H1 (cell line): ENCODE results near the gene NTN5. TPM values are rescaled to one million over a fixed set of nuclear protein-coding genes. Genes with fewer than 3 reads are reported as not detected.

Experiments used
- BACH1 ChIP-seq: IDR thresholded peaks from 2 replicates; pipeline ENCODE4 v1.6.1; 2012; ENCODE audit warnings: low read length, improper control_type of control experiment
- BCL11A ChIP-seq, 2 experiments: IDR thresholded peaks; one replicate each; pipeline ENCODE4 v1.6.1; 2011; ENCODE audit warnings: low read depth in 2 of 2, low read length in 2 of 2, mild to moderate bottlenecking in 2 of 2
- GTF2F1 ChIP-seq: IDR thresholded peaks from 2 replicates; pipeline ENCODE4 v1.6.1; 2012; ENCODE audit warnings: low read depth, low read length, improper control_type of control experiment, borderline replicate concordance
- KDM5A ChIP-seq: fragments of 200-600 bp; IDR thresholded peaks from 2 replicates; pipeline ENCODE4 v1.7.1; 2012; ENCODE audit warnings: mild to moderate bottlenecking, low read length, inconsistent platforms, mixed read lengths
- RAD21 ChIP-seq, 2 experiments: IDR thresholded peaks in 1 of 2; conservative IDR thresholded peaks in 1 of 2; 2 replicates each; pipeline ENCODE4 v1.6.1; 2011; ENCODE audit warnings: low read depth in 2 of 2, low read length in 2 of 2, improper control_type of control experiment in 1 of 2, inconsistent platforms in 1 of 2, mild to moderate bottlenecking in 1 of 2, moderate library complexity in 1 of 2
- RXRA ChIP-seq: IDR thresholded peaks from 2 replicates; pipeline ENCODE4 v1.6.1; 2011; ENCODE audit warnings: low read depth, mild to moderate bottlenecking, low read length, moderate library complexity; ENCODE audit not compliant: insufficient read depth
- SAP30 ChIP-seq: fragments of 300-600 bp; sonication (generic); IDR thresholded peaks from 2 replicates; pipeline ENCODE4 v1.7.1; 2012; ENCODE audit warnings: low read length, moderate library complexity, mild to moderate bottlenecking, inconsistent platforms; ENCODE audit not compliant: insufficient read depth, insufficient replicate concordance
- SRF ChIP-seq: IDR thresholded peaks from 2 replicates; pipeline ENCODE4 v1.6.1; 2011; ENCODE audit warnings: mild to moderate bottlenecking, low read depth, low read length, moderate library complexity
- TBP ChIP-seq: IDR thresholded peaks from 2 replicates; pipeline ENCODE4 v1.6.1; 2011; ENCODE audit warnings: low read depth, low read length, improper control_type of control experiment
- polyA plus RNA-seq, 7 experiments: library from polyadenylated mRNA; depleted of rRNA in 3 of 7; stranded (reverse) in 5 of 7; unstranded in 2 of 7; fragments of >200 nt in 5 of 7; fragments of 200-250 nt in 2 of 7; gene quantifications; 1 replicate in 5 of 7; 2 replicates in 1 of 7; 4 replicates in 1 of 7; pipeline versions ENCODE4 v1.2.1 to v1.2.3, GENCODE V29; 2011 to 2013; ENCODE audit warnings: missing spikeins in 2 of 7, mixed read lengths in 2 of 7
- total RNA-seq: library from RNA; stranded (reverse); fragmentation: NEBNext Ultra II Directional; extraction: Animal tissue kit (Norgen Biotek cat#: 25700); gene quantifications from 2 replicates; pipeline ENCODE4 v1.2.1, GENCODE V29; 2021
- TF ChIP-seq, protein P1 (sequence below): fragments of 300-600 bp; sonication (generic); IDR thresholded peaks from 2 replicates; pipeline ENCODE4 v1.7.1; 2012; ENCODE audit warnings: low read length, moderate library complexity, mild to moderate bottlenecking, inconsistent platforms; ENCODE audit not compliant: insufficient replicate concordance

NTN5 gene
- total and polyA plus RNA-seq, 2 of the 8 experiments (the other 6 are each of a cell fraction or from before 2014, with no cell fraction given), result 0.47 to 0.85 TPM

DNA sequence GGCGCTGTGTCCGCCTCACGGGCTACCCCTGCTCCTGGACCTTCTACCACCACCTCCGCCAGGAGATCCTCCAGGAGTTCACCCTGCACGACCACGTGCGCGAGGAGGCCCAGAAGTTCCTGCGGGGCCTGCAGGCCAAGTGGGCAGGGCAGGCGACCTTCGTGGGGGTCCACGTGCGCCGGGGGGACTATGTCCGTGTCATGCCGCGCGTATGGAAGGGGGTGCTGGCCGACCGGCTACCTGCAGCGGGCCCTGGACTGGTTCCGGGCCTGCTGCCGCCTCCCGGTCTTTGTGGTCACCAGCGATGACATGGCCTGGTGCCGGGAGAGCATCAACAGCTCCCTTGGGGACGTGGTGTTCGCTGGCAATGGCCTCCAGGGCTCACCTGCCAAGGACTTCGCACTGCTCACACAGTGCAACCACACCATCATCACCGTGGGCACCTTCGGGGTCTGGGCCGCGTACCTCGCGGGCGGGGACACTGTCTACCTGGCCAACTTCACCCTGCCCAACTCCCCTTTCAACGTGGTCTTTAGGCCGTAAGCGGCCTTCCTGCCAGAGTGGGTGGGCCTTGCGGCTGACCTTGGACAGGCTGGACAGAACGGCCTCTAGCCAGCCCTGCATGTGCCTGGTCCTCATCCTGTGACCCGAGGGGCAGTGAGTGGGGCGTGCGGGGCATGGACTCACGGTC, 7.8 kb upstream of the NTN5 start (continued):
- TF ChIP-seq, protein P1, sequence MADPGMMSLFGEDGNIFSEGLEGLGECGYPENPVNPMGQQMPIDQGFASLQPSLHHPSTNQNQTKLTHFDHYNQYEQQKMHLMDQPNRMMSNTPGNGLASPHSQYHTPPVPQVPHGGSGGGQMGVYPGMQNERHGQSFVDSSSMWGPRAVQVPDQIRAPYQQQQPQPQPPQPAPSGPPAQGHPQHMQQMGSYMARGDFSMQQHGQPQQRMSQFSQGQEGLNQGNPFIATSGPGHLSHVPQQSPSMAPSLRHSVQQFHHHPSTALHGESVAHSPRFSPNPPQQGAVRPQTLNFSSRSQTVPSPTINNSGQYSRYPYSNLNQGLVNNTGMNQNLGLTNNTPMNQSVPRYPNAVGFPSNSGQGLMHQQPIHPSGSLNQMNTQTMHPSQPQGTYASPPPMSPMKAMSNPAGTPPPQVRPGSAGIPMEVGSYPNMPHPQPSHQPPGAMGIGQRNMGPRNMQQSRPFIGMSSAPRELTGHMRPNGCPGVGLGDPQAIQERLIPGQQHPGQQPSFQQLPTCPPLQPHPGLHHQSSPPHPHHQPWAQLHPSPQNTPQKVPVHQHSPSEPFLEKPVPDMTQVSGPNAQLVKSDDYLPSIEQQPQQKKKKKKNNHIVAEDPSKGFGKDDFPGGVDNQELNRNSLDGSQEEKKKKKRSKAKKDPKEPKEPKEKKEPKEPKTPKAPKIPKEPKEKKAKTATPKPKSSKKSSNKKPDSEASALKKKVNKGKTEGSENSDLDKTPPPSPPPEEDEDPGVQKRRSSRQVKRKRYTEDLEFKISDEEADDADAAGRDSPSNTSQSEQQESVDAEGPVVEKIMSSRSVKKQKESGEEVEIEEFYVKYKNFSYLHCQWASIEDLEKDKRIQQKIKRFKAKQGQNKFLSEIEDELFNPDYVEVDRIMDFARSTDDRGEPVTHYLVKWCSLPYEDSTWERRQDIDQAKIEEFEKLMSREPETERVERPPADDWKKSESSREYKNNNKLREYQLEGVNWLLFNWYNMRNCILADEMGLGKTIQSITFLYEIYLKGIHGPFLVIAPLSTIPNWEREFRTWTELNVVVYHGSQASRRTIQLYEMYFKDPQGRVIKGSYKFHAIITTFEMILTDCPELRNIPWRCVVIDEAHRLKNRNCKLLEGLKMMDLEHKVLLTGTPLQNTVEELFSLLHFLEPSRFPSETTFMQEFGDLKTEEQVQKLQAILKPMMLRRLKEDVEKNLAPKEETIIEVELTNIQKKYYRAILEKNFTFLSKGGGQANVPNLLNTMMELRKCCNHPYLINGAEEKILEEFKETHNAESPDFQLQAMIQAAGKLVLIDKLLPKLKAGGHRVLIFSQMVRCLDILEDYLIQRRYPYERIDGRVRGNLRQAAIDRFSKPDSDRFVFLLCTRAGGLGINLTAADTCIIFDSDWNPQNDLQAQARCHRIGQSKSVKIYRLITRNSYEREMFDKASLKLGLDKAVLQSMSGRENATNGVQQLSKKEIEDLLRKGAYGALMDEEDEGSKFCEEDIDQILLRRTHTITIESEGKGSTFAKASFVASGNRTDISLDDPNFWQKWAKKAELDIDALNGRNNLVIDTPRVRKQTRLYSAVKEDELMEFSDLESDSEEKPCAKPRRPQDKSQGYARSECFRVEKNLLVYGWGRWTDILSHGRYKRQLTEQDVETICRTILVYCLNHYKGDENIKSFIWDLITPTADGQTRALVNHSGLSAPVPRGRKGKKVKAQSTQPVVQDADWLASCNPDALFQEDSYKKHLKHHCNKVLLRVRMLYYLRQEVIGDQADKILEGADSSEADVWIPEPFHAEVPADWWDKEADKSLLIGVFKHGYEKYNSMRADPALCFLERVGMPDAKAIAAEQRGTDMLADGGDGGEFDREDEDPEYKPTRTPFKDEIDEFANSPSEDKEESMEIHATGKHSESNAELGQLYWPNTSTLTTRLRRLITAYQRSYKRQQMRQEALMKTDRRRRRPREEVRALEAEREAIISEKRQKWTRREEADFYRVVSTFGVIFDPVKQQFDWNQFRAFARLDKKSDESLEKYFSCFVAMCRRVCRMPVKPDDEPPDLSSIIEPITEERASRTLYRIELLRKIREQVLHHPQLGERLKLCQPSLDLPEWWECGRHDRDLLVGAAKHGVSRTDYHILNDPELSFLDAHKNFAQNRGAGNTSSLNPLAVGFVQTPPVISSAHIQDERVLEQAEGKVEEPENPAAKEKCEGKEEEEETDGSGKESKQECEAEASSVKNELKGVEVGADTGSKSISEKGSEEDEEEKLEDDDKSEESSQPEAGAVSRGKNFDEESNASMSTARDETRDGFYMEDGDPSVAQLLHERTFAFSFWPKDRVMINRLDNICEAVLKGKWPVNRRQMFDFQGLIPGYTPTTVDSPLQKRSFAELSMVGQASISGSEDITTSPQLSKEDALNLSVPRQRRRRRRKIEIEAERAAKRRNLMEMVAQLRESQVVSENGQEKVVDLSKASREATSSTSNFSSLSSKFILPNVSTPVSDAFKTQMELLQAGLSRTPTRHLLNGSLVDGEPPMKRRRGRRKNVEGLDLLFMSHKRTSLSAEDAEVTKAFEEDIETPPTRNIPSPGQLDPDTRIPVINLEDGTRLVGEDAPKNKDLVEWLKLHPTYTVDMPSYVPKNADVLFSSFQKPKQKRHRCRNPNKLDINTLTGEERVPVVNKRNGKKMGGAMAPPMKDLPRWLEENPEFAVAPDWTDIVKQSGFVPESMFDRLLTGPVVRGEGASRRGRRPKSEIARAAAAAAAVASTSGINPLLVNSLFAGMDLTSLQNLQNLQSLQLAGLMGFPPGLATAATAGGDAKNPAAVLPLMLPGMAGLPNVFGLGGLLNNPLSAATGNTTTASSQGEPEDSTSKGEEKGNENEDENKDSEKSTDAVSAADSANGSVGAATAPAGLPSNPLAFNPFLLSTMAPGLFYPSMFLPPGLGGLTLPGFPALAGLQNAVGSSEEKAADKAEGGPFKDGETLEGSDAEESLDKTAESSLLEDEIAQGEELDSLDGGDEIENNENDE, result no peak
- TF ChIP-seq KDM5A (no peak), BACH1 (no peak), RAD21 (IDR thresholded peaks at IDR 0.05 in 1 of 2, conservative IDR thresholded peaks at IDR 0.05 in 1 of 2; ENCODE audit: low read depth in 2 of 2, low read length in 2 of 2) (no peak), SRF (no peak), TBP (no peak), SAP30 (no peak), RXRA (no peak), BCL11A (IDR thresholded peaks at IDR 0.05; ENCODE audit: low read depth in 2 of 2, low read length in 2 of 2) (no peak), GTF2F1 (no peak)
